Dermis blood vessel endothelial cell (primary cell): ENCODE measurements around the gene QPCTL. TPM values are rescaled to one million over a fixed set of nuclear protein-coding genes. Genes with fewer than 3 reads are reported as not detected.
"Not testable (repeated sequence)": the region's sequence is repeated elsewhere in the genome, so short reads cannot be mapped to it uniquely, and the experiment has no call there.

Source experiments
- DNase-seq: peaks from one replicate; pipeline ENCODE4 v3.0.0; 2010
- total RNA-seq: library from RNA; depleted of rRNA; stranded (reverse); fragments of >200 nt; gene quantifications from 2 replicates; pipeline ENCODE4 v1.2.3, GENCODE V29; 2014

Gene QPCTL
- total RNA-seq, 1 donor from 2014 or later, result 8.3 TPM

GRCh38 chr19:45676851-45677263 lies 15.6 kb upstream of the QPCTL start:
- no peak for DNase-seq

- DNase-seq, result peak; percentile 86
Measured at GRCh38 chr19:45677351-45678230, 14.9 kb upstream of the QPCTL start.

GRCh38 chr19:45681391-45682015 lies 11.0 kb upstream of the QPCTL start:
- DNase-seq, result peak; percentile 90

- DNase-seq, result no peak
Measured at GRCh38 chr19:45682117-45682516, 10.3 kb upstream of the QPCTL start.

GRCh38 chr19:45682908-45683307 lies 9.6 kb upstream of the QPCTL start:
- no peak for DNase-seq

GRCh38 chr19:45685045-45685444 lies 7.4 kb upstream of the QPCTL start:
- DNase-seq, result not testable (repeated sequence)

GRCh38 chr19:45687599-45687998 lies 4.9 kb upstream of the QPCTL start:
- DNase-seq, result no peak

GRCh38 chr19:45691516-45692186 lies 815 bp upstream of the QPCTL start, which contains the start of gene SNRPD2:
Gene SNRPD2 (minus strand): TSS chr19:45691953. CDS start chr19:45691888, 65 bp downstream.
- DNase-seq, result peak; percentile 97

- DNase-seq, result peak; percentile 86
Measured at GRCh38 chr19:45693106-45693788, 781 bp downstream of the QPCTL start.

GRCh38 chr19:45701676-45702075 lies 9.2 kb downstream of the QPCTL start:
- DNase-seq, result no peak

GRCh38 chr19:45705115-45705514 lies 12.6 kb downstream of the QPCTL start:
- DNase-seq, result no peak

GRCh38 chr19:45705710-45706415 lies 13.4 kb downstream of the QPCTL start:
- DNase-seq, result no peak

GRCh38 chr19:45710356-45711130 lies 18.1 kb downstream of the QPCTL start:
- no peak for DNase-seq

- no peak for DNase-seq
Measured at GRCh38 chr19:45711851-45712698, 19.6 kb downstream of the QPCTL start.

- DNase-seq, result no peak
Measured at GRCh38 chr19:45712699-45713067, 20.2 kb downstream of the QPCTL start.

GRCh38 chr19:45713141-45713540 lies 20.7 kb downstream of the QPCTL start:
- DNase-seq, result no peak

- no peak for DNase-seq
Measured at GRCh38 chr19:45715139-45715538, 22.7 kb downstream of the QPCTL start.

- peak; percentile 47 for DNase-seq
Measured at GRCh38 chr19:45716359-45717130, 24.1 kb downstream of the QPCTL start.
